ENCODE results near the gene PPARG. TPM values are rescaled to one million over a fixed set of nuclear protein-coding genes. Genes with fewer than 3 reads are reported as not detected.

PPARG gene
- total and polyA plus RNA-seq, 2 experiments from 2014 or later, result 0.15 to 0.42 TPM

DNA sequence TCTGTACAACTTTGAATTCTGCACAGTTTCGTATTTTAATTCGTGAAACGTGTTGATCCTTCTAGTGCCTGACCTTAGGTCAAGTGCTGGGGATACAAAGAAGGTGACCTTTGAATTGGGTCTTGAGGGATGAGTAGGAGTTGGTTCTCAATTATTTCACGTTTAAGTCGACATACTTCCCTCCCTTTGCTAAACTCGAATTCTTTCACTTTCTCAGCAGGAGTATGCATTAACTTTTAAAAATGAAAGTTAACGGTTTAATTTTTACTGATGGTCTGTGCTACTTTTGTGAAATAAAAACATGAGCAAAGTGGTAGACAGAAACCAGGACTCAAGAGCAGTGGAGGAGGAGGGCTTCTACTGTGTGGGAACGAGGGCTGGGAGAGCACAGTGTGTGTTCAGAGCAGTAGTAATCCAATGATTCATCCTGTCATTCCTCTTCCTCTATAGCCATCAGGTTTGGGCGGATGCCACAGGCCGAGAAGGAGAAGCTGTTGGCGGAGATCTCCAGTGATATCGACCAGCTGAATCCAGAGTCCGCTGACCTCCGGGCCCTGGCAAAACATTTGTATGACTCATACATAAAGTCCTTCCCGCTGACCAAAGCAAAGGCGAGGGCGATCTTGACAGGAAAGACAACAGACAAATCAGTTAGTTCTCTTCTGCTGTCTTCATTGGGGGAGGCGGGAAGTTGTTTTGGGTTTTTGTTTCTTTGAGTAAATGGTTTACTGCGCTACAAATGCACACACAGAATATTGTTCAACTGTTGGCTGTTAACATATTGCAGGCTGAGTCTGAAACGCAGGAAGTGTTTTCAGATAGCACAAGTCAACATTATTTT lies 116.8 kb downstream of the PPARG start:
- no peaks in the 10 kb centered on the region for H3K4me1 Mint-ChIP-seq
- no peak overlapping the region for H3K27ac Mint-ChIP-seq
- no peaks in the 10 kb centered on the region for H3K36me3 Mint-ChIP-seq (ENCODE audit: low read depth)
- TF ChIP-seq ZNF462 (CRISPR knock-in tag; IDR thresholded peaks at IDR 0.05) (no peak), EZH2 (IDR thresholded peaks at IDR 0.05; ENCODE audit: low read depth, unreplicated experiment) (no peak), POLR2AphosphoS5 (IDR thresholded peaks at IDR 0.05; ENCODE audit: low read depth) (no peak), ZNF331 (CRISPR knock-in tag; IDR thresholded peaks at IDR 0.05; ENCODE audit: low read depth) (no peak), JUNB (IDR thresholded peaks at IDR 0.05; ENCODE audit: unreplicated experiment) (no peak), STAT1 (IDR thresholded peaks at IDR 0.05; ENCODE audit: unreplicated experiment) (no peak), CTCF (conservative IDR thresholded peaks at IDR 0.05; ENCODE audit: low read depth in 2 of 2) (no peak)
- H3K4me2 ChIP-seq, result no peak overlapping the region
- H3K27me3 ChIP-seq (ENCODE audit: insufficient read depth), result no peaks in the 10 kb centered on the region
- DNase-seq (ENCODE audit: low spot score) (no peak), ATAC-seq (peak; percentile 48; the same call in 2 of the 3 replicates)
- H4K20me1 ChIP-seq (replicated peaks; ENCODE audit: insufficient read depth), result no peaks in the 10 kb centered on the region
- no peak overlapping the region for H3K4me3 Mint-ChIP-seq
- H3F3A ChIP-seq (replicated peaks; ENCODE audit: low read depth), result no peaks in the 10 kb centered on the region
- H3K4me3 ChIP-seq, result no peak overlapping the region
- 0 out of 2 replicates have a peak overlapping the region, but pooled peaks have one; percentile 9 for H2AFZ ChIP-seq
- H3K36me3 ChIP-seq (ENCODE audit: insufficient read depth), result no peaks in the 10 kb centered on the region
- H3K79me2 ChIP-seq (replicated peaks; ENCODE audit: insufficient read depth), result no peaks in the 10 kb centered on the region
- H3K27ac ChIP-seq (ENCODE audit: low read depth), result no peak overlapping the region
- H3K9me2 ChIP-seq (ENCODE audit: insufficient read depth), result no peaks in the 10 kb centered on the region
- H3K4me1 ChIP-seq (ENCODE audit: insufficient read depth), result no peaks in the 10 kb centered on the region
- no peaks in the 10 kb centered on the region for H3K27me3 Mint-ChIP-seq (ENCODE audit: insufficient read depth, low read depth, poor library complexity)
- H3K9me3 Mint-ChIP-seq, result no peaks in the 10 kb centered on the region
